Hypothalamus (tissue), 51 donors: ENCODE results near the gene LRP1B.

Experiments
- DNase-seq, 51 donors: peaks; one replicate each; lab custom pipeline; 2025; lab: John Stamatoyannopoulos, UW

Gene LRP1B

GRCh38 chr2:140539242-140539875 lies 1591.5 kb downstream of the LRP1B start:
- no peak for DNase-seq

GRCh38 chr2:140529706-140530105 lies 1601.1 kb downstream of the LRP1B start:
- no peak for DNase-seq

GRCh38 chr2:140528982-140529381 lies 1601.8 kb downstream of the LRP1B start:
- DNase-seq: no peak

GRCh38 chr2:140526575-140526974 lies 1604.2 kb downstream of the LRP1B start:
- DNase-seq: no peak

- DNase-seq: no peak
Measured at GRCh38 chr2:140512106-140512505, 1618.7 kb downstream of the LRP1B start.

GRCh38 chr2:140509765-140510164 lies 1621.1 kb downstream of the LRP1B start:
- no peak for DNase-seq

- no peak for DNase-seq
Measured at GRCh38 chr2:140508756-140509155, 1622.1 kb downstream of the LRP1B start.

- DNase-seq: no peak
Measured at GRCh38 chr2:140506606-140507005, 1624.2 kb downstream of the LRP1B start.

GRCh38 chr2:140504601-140505000 lies 1626.2 kb downstream of the LRP1B start:
- DNase-seq: no peak

GRCh38 chr2:140502951-140503630 lies 1627.7 kb downstream of the LRP1B start:
- DNase-seq: no peak

GRCh38 chr2:140498360-140498759 lies 1632.5 kb downstream of the LRP1B start:
- no peak for DNase-seq

- no peak for DNase-seq
Measured at GRCh38 chr2:140496714-140497113, 1634.1 kb downstream of the LRP1B start.

- DNase-seq: no peak
Measured at GRCh38 chr2:140491876-140492275, 1638.9 kb downstream of the LRP1B start.

GRCh38 chr2:140489193-140489592 lies 1641.6 kb downstream of the LRP1B start:
- no peak for DNase-seq

- DNase-seq: no peak
Measured at GRCh38 chr2:140481136-140481535, 1649.7 kb downstream of the LRP1B start.

- no peak for DNase-seq
Measured at GRCh38 chr2:140473851-140474250, 1657.0 kb downstream of the LRP1B start.

GRCh38 chr2:140472676-140473075 lies 1658.1 kb downstream of the LRP1B start:
- no peak for DNase-seq

GRCh38 chr2:140465301-140465700 lies 1665.5 kb downstream of the LRP1B start:
- peak in 1 of 51 donors; percentile 17 for DNase-seq

- no peak for DNase-seq
Measured at GRCh38 chr2:140462990-140463389, 1667.8 kb downstream of the LRP1B start.

GRCh38 chr2:140457483-140457882 lies 1673.3 kb downstream of the LRP1B start:
- DNase-seq: no peak

GRCh38 chr2:140455315-140455714 lies 1675.5 kb downstream of the LRP1B start:
- no peak for DNase-seq

- peak in 6 of 51 donors; percentile 2 to 28 (median 7) for DNase-seq
Measured at GRCh38 chr2:140454717-140455116, 1676.1 kb downstream of the LRP1B start.

GRCh38 chr2:140451324-140451723 lies 1679.5 kb downstream of the LRP1B start:
- no peak for DNase-seq
